Naive B cell (primary cell): Measurements from ENCODE around the gene TCP11L2. TPM values are rescaled to one million over a fixed set of nuclear protein-coding genes. Genes with fewer than 3 reads are reported as not detected.

Source experiments
- ATAC-seq, 2 donors: fragments of 150-1000 bp; cut with Tn5 transposase; 2 replicates each; pipeline ENCODE4 v1.10.0; 2021; ENCODE audit warnings: low read depth in 2 of 2, mild to moderate bottlenecking in 2 of 2, moderate library complexity in 2 of 2
- DNase-seq: peaks from one replicate; pipeline ENCODE4 v3.0.0; 2022
- H3K27ac Mint-ChIP-seq, 6 donors: one replicate each; pipeline ENCODE4 v1.8.0; 2020 to 2022; ENCODE audit warnings: mild to moderate bottlenecking in 6 of 6, mixed read lengths in 6 of 6, moderate library complexity in 5 of 6, inconsistent platforms in 2 of 6
- H3K27me3 Mint-ChIP-seq, 3 donors: one replicate each; pipeline ENCODE4 v1.8.0; 2021 to 2022; ENCODE audit warnings: mixed read lengths in 3 of 3, mild to moderate bottlenecking in 1 of 3
- H3K36me3 Mint-ChIP-seq, 2 donors: one replicate each; pipeline ENCODE4 v1.8.0; 2020 to 2022; ENCODE audit warnings: mixed read lengths in 2 of 2, inconsistent platforms in 1 of 2, mild to moderate bottlenecking in 1 of 2
- H3K4me1 Mint-ChIP-seq, 3 donors: one replicate each; pipeline ENCODE4 v1.8.0; 2020 to 2022; ENCODE audit warnings: mixed read lengths in 3 of 3, inconsistent platforms in 1 of 3, mild to moderate bottlenecking in 1 of 3, moderate library complexity in 1 of 3
- H3K4me3 Mint-ChIP-seq, 8 donors: one replicate each; pipeline ENCODE4 v1.8.0; 2020 to 2022; ENCODE audit warnings: mild to moderate bottlenecking in 8 of 8, mixed read lengths in 8 of 8, moderate library complexity in 8 of 8, inconsistent platforms in 2 of 8
- H3K9me3 Mint-ChIP-seq, 7 donors: one replicate each; pipeline ENCODE4 v1.8.0; 2020 to 2022; ENCODE audit warnings: mixed read lengths in 7 of 7, mild to moderate bottlenecking in 5 of 7, inconsistent platforms in 2 of 7, moderate library complexity in 1 of 7
- polyA plus RNA-seq, 6 donors: library from polyadenylated mRNA; unstranded; fragments of 300-500 nt; fragmentation: Illumina TruSeq; gene quantifications; one replicate each; pipeline ENCODE4 v1.2.3, GENCODE V29; 2021; ENCODE audit warnings: low read depth in 6 of 6

Gene TCP11L2
- polyA plus RNA-seq, 6 donors from 2014 or later = 17.0 to 56.4 (median 47.6) TPM

DNA sequence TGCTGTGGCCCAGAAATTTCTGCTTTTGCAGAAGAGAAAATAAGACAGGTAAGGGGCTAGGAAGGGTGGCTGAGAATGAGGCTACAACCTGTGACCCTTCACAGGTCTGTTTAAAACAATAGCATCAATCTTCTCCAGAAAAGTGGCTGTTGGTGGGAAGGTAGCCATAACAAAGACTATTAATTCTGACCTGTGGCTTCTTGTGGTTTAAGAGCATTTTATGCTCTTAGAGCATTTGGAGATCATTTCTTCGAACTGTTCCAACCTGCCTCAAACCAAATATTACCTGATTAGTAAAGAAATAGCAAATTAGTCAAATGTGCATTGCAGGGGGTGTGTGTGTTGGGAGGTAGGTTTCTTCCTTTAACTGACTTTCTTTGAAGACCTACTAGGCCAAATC lies 15.2 kb upstream of the TCP11L2 start:
- no peak for DNase-seq
- no peak for ATAC-seq
- Mint-ChIP-seq H3K9me3 (peaks cover under 1 to 9% (median 3%) of the 10 kb centered on the region in 7 donors), H3K36me3 (peaks cover 2 to 4% of the 10 kb centered on the region in 2 donors), H3K27ac (no peak overlapping the region), H3K4me3 (no peak overlapping the region), H3K27me3 (peaks cover 40 to 44% (median 43%) of the 10 kb centered on the region in 3 donors), H3K4me1 (peaks cover 0 to 16% (median 8%) of the 10 kb centered on the region in 3 donors)

GRCh38 chr12:106288101-106288493 lies 14.4 kb upstream of the TCP11L2 start:
- DNase-seq (no peak), ATAC-seq (no peak)
- Mint-ChIP-seq H3K27ac (peak overlapping the region in 1 of 6 donors; percentile 17), H3K36me3 (no peaks in the 10 kb centered on the region), H3K9me3 (peaks cover 0 to 2% (median 0%) of the 10 kb centered on the region in 7 donors), H3K4me1 (peaks cover 0 to 14% (median 7%) of the 10 kb centered on the region in 3 donors), H3K27me3 (peaks cover 33 to 40% (median 36%) of the 10 kb centered on the region in 3 donors), H3K4me3 (no peak overlapping the region)

- Mint-ChIP-seq H3K27ac (no peak overlapping the region), H3K4me3 (no peak overlapping the region), H3K4me1 (peaks cover 0 to 14% (median 7%) of the 10 kb centered on the region in 3 donors), H3K36me3 (no peaks in the 10 kb centered on the region), H3K27me3 (peaks cover 29 to 38% (median 30%) of the 10 kb centered on the region in 3 donors), H3K9me3 (no peaks in the 10 kb centered on the region)
- no peak for DNase-seq
- ATAC-seq = no peak
Measured at GRCh38 chr12:106288494-106289195, 13.9 kb upstream of the TCP11L2 start.

- ATAC-seq = no peak
- Mint-ChIP-seq H3K4me3 (no peak overlapping the region), H3K4me1 (peaks cover 0 to 14% (median 7%) of the 10 kb centered on the region in 3 donors), H3K36me3 (no peaks in the 10 kb centered on the region), H3K9me3 (no peaks in the 10 kb centered on the region), H3K27me3 (peaks cover 23 to 36% (median 24%) of the 10 kb centered on the region in 3 donors), H3K27ac (no peak overlapping the region)
- no peak for DNase-seq
Measured at GRCh38 chr12:106289196-106289681, 13.3 kb upstream of the TCP11L2 start.

DNA sequence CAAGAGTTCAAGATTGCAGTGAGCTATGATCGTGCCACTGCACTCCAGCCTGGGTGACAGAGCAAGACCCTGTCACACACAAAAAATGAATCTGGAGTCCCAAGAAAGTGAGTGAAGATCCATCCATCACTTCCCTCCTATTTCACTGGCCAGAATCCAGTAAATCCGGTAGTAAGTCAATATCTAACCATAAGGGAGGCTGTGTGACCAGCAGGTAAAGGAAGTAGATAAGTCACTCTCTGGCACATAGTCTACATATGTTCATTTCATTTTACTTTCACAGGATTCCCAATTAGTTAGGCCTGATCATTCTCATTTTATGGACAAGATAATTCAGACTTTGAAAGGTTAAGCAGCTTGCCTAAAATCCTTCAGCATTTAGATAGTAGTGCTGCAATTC lies 11.9 kb upstream of the TCP11L2 start:
- no peak overlapping the region for H3K4me3 Mint-ChIP-seq
- H3K27ac Mint-ChIP-seq = no peak overlapping the region
- ATAC-seq (no peak), DNase-seq (no peak)
- H3K36me3 Mint-ChIP-seq = no peaks in the 10 kb centered on the region
- H3K4me1 Mint-ChIP-seq = peaks cover 0 to 7% (median 4%) of the 10 kb centered on the region in 3 donors
- H3K9me3 Mint-ChIP-seq = no peaks in the 10 kb centered on the region
- H3K27me3 Mint-ChIP-seq = peaks cover 9 to 23% (median 18%) of the 10 kb centered on the region in 3 donors

GRCh38 chr12:106291342-106291741 lies 11.2 kb upstream of the TCP11L2 start:
- H3K36me3 Mint-ChIP-seq = no peaks in the 10 kb centered on the region
- no peaks in the 10 kb centered on the region for H3K9me3 Mint-ChIP-seq
- no peak for DNase-seq
- peaks cover 0 to under 1% (median 0%) of the 10 kb centered on the region in 3 donors for H3K4me1 Mint-ChIP-seq
- no peak for ATAC-seq
- H3K4me3 Mint-ChIP-seq = no peak overlapping the region
- H3K27me3 Mint-ChIP-seq = peaks cover 5 to 16% (median 14%) of the 10 kb centered on the region in 3 donors
- H3K27ac Mint-ChIP-seq = no peak overlapping the region

DNA sequence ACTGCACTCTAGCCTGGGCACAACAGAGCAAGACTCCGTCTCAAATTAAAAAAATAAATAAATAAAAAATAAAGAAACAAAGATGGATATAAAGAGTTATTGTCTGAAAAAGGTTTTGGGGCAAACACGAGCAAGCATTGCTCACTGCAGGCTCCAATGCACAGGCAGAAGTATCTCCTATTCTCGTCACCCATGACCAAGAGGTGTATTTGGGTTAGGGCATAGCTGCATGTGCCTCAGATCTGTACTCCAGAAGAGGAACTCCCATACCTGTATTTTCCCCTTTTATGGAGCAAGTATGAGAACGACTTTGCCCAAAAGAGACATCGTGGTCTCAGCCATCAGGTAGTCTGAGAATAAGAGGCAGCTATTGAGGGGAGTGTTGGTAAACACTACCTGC lies 10.2 kb upstream of the TCP11L2 start:
- Mint-ChIP-seq H3K27ac (no peak overlapping the region), H3K4me1 (peaks cover 0 to under 1% (median 0%) of the 10 kb centered on the region in 3 donors), H3K4me3 (no peak overlapping the region), H3K27me3 (peaks cover 5 to 14% (median 12%) of the 10 kb centered on the region in 3 donors), H3K36me3 (no peaks in the 10 kb centered on the region), H3K9me3 (no peaks in the 10 kb centered on the region)
- DNase-seq (no peak), ATAC-seq (no peak)

DNA sequence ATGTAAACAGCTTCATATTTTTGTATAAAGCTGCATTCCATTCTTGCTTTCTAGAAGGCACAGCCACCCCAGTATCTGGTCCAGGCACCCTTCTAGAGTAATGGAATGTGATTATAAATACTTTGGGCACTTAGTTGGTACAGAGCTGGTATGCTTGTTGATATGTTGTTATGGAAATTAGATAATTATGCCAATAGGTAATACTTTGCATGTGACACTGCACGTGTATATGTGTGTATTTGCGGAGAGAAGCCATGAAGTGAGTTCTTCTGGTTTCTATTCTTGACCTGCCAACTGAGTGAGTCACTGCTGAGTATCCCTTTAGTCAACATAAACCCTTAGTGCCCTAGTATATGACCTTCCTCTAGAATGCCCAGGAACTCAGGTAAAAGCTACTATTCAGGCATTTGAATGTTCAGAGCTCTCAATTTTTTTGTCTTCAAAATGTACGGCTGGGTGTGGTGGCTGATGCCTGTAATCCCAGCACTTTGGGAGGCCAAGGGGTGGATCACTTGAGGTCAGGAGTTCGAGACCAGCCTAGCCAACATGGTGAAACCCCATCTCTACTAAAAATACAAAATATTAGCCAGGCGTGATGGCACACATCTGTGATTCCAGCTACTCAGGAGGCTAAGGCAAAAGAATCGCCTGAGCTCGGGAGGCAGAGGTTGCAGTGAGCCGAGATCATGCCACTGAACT lies 6.2 kb upstream of the TCP11L2 start:
- no peaks in the 10 kb centered on the region for H3K9me3 Mint-ChIP-seq
- no peak overlapping the region for H3K4me3 Mint-ChIP-seq
- peak overlapping the region in 1 of 6 donors; percentile 54 for H3K27ac Mint-ChIP-seq
- no peak for DNase-seq
- H3K36me3 Mint-ChIP-seq = no peaks in the 10 kb centered on the region
- peaks cover 5 to 13% (median 7%) of the 10 kb centered on the region in 3 donors for H3K27me3 Mint-ChIP-seq
- H3K4me1 Mint-ChIP-seq = peaks cover 7 to 13% (median 12%) of the 10 kb centered on the region in 3 donors
- ATAC-seq = no peak

GRCh38 chr12:106297075-106297474 lies 5.5 kb upstream of the TCP11L2 start:
- peaks cover 0 to 8% (median 0%) of the 10 kb centered on the region in 3 donors for H3K27me3 Mint-ChIP-seq
- H3K9me3 Mint-ChIP-seq = no peaks in the 10 kb centered on the region
- no peak overlapping the region for H3K27ac Mint-ChIP-seq
- ATAC-seq (no peak), DNase-seq (no peak)
- H3K4me1 Mint-ChIP-seq = peaks cover 14 to 18% (median 18%) of the 10 kb centered on the region in 3 donors
- H3K36me3 Mint-ChIP-seq = no peaks in the 10 kb centered on the region
- H3K4me3 Mint-ChIP-seq = no peak overlapping the region

- ATAC-seq = no peak
- Mint-ChIP-seq H3K27ac (peak overlapping the region in 3 of 6 donors; percentile 49 to 76 (median 53)), H3K9me3 (peaks cover 0 to 2% (median 0%) of the 10 kb centered on the region in 7 donors), H3K4me1 (peaks cover 18 to 22% (median 18%) of the 10 kb centered on the region in 3 donors), H3K36me3 (no peaks in the 10 kb centered on the region), H3K4me3 (peak overlapping the region in 2 of 8 donors; percentile 18 to 25), H3K27me3 (peaks cover 0 to 8% (median 0%) of the 10 kb centered on the region in 3 donors)
- DNase-seq = no peak
Measured at GRCh38 chr12:106297681-106298080, 4.9 kb upstream of the TCP11L2 start.

GRCh38 chr12:106299202-106299774 lies 3.2 kb upstream of the TCP11L2 start:
- peaks cover 0 to 2% (median 0%) of the 10 kb centered on the region in 7 donors for H3K9me3 Mint-ChIP-seq
- ATAC-seq (no peak), DNase-seq (no peak)

DNA sequence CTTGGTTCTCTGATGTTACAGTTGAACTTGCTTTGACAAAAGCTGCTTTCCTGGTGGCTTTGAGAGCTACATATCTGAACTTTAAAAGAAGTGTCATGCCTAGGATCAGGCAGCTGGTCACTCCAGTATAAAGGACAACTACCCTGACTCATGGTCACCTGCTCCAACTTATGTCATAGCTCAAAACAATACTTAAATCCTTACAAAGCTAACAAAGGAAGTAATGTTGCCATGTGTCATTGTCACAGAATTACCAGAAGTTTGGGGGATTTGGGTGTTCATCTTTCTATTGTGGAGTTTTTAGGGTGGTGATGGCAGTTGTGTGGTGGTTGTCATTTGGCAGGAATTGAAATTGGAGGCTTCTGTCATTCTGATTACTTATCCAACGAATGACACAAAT lies 1.8 kb upstream of the TCP11L2 start:
- Mint-ChIP-seq H3K36me3 (peaks cover 7% of the 10 kb centered on the region in 2 donors), H3K4me1 (peaks cover 44 to 49% (median 46%) of the 10 kb centered on the region in 3 donors), H3K27ac (peak overlapping the region; percentile 78 to 100 (median 100)), H3K4me3 (peak overlapping the region in 6 of 8 donors; percentile 19 to 91 (median 71)), H3K27me3 (no peaks in the 10 kb centered on the region), H3K9me3 (peaks cover 0 to 2% (median 0%) of the 10 kb centered on the region in 7 donors)
- DNase-seq = no peak
- ATAC-seq = no peak

More at GRCh38 chr12:106299202-106299774, 3.2 kb upstream of the TCP11L2 start:
- Mint-ChIP-seq H3K27ac (peak overlapping the region in 1 of 6 donors; percentile 100), H3K4me1 (peaks cover 29 to 34% (median 32%) of the 10 kb centered on the region in 3 donors), H3K36me3 (peaks cover 0 to 1% of the 10 kb centered on the region in 2 donors), H3K4me3 (peak overlapping the region in 1 of 8 donors; percentile 54), H3K27me3 (peaks cover 0 to 8% (median 0%) of the 10 kb centered on the region in 3 donors)

DNA sequence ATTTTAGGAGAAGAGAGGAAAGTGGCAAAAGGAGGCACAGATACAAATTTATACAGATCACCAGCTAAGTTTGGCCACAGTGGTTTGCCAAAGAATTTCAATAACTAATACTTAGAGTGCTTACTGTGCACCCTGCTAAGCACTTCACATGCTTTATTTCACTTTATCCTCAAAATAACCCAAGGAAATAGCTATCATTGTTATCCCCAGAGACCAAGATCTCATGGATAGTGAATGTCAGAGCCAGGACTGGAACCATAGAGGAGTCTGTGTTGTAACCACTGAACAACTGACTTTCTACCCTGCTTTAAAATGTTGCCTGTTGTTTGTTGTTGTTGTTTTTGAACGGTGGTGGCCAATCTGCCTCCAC lies 1.3 kb upstream of the TCP11L2 start:
- peak overlapping the region; percentile 84 to 97 (median 91) for H3K4me3 Mint-ChIP-seq
- no peaks in the 10 kb centered on the region for H3K27me3 Mint-ChIP-seq
- ATAC-seq = no peak
- no peak for DNase-seq
- peaks cover 0 to 2% (median 0%) of the 10 kb centered on the region in 7 donors for H3K9me3 Mint-ChIP-seq
- H3K27ac Mint-ChIP-seq = peak overlapping the region; percentile 98 to 100 (median 100)
- peaks cover 47 to 51% (median 50%) of the 10 kb centered on the region in 3 donors for H3K4me1 Mint-ChIP-seq
- H3K36me3 Mint-ChIP-seq = peaks cover 7% of the 10 kb centered on the region in 2 donors
